ENCODE results near the gene PRM2.

DNA sequence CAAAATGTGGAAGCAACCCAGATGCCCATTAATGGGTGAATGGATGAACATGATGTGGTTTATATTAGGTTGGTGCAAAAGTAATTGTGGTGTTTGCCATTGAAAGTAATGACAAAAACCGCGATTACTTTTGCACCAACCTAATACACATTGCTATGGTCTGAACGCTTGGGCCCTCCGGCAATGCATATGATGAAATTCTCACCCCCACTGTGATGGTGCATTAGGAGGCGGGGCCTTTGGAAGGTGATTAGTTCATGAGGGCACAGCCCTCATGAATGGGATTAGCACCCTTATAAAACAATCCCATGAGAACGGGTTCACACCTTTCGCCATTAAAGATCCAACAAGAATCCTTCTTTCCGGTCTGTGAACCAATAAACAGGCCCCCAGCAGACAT, 30.1 kb upstream of the PRM2 start:
- TF ChIP-seq, protein P1, sequence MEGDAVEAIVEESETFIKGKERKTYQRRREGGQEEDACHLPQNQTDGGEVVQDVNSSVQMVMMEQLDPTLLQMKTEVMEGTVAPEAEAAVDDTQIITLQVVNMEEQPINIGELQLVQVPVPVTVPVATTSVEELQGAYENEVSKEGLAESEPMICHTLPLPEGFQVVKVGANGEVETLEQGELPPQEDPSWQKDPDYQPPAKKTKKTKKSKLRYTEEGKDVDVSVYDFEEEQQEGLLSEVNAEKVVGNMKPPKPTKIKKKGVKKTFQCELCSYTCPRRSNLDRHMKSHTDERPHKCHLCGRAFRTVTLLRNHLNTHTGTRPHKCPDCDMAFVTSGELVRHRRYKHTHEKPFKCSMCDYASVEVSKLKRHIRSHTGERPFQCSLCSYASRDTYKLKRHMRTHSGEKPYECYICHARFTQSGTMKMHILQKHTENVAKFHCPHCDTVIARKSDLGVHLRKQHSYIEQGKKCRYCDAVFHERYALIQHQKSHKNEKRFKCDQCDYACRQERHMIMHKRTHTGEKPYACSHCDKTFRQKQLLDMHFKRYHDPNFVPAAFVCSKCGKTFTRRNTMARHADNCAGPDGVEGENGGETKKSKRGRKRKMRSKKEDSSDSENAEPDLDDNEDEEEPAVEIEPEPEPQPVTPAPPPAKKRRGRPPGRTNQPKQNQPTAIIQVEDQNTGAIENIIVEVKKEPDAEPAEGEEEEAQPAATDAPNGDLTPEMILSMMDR (IDR thresholded peaks at IDR 0.05), result no peak
- no peak for TF ChIP-seq POLR2A (IDR thresholded peaks at IDR 0.05)

All from Peyer's patch (tissue), 4 donors.